Retinal pigment epithelial cell (primary cell): ENCODE measurements around the gene TSKS.

Source experiments
- DNase-seq: peaks from one replicate; pipeline ENCODE4 v3.0.0-alpha.2; 2010; ENCODE audit warnings: low read depth
- H3K4me3 ChIP-seq: 2 replicates; pipeline ENCODE4 v1.5.1; 2011; ENCODE audit warnings: mild to moderate bottlenecking, low read length, control low read depth, moderate library complexity
- CTCF ChIP-seq: conservative IDR thresholded peaks from 2 replicates; pipeline ENCODE4 v1.5.1; 2011; ENCODE audit warnings: low read depth, low read length, control low read depth, inconsistent platforms

The TSKS gene

DNA sequence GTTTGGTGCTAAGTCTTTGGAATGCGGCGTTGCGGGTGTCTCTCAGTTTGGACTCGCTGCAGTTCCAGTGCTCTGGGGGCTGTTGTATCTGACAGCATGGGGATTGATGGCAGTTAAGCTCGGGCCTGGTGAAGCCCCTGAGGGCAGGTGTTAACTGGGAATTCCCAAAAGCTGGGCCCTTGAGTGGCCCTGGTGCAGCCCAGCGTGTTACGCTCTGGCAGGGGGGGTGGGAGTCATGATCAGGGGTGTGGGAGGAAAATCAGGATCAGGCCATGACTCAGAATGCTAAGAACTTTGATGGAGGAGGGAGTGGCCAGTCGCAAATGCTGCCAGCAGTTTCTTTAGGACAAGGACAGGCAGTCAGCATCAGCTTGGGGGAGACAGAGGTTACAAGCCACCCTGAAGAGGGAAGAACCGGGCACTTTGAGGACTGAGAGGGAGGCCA lies 23.3 kb upstream of the TSKS start:
- DNase-seq, result peak; percentile 25
- TF ChIP-seq CTCF, result no peak
- H3K4me3 ChIP-seq, result no peak overlapping the region

- TF ChIP-seq CTCF, result no peak
- DNase-seq, result no peak
- no peak overlapping the region for H3K4me3 ChIP-seq
These were observed 19.4 kb upstream of the TSKS start for GRCh38 chr19:49782515-49782914.

DNA sequence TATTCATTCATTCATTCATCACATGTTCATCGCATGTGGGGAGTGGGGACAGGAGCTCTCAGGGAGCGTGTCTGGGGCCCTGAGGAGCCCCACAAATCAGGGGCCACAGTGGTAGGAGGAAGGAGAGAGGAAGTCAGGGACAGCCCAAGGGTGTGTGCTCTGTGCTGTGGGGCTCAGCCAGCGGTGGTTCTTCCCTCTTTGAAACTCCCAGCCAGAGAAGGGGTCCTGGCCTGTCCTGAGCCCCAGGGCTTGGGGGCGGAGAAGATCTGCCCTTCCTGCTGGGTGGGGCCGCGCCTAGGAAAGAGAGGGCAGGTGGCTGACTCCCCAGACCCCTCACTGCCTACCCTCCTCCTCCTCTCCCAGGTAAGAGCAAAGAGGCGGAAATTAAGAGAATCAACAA lies 18.3 kb upstream of the TSKS start:
- TF ChIP-seq CTCF, result no peak

GRCh38 chr19:49780861-49781260 lies 17.8 kb upstream of the TSKS start:
- TF ChIP-seq CTCF, result no peak
- H3K4me3 ChIP-seq, result no peak overlapping the region
- DNase-seq, result no peak

More for the DNA sequence above, 18.3 kb upstream of the TSKS start:
- H3K4me3 ChIP-seq, result no peak overlapping the region
- no peak for DNase-seq

- TF ChIP-seq CTCF, result no peak
- no peak overlapping the region for H3K4me3 ChIP-seq
- no peak for DNase-seq
These were observed 16.8 kb upstream of the TSKS start for GRCh38 chr19:49779731-49780555.

DNA sequence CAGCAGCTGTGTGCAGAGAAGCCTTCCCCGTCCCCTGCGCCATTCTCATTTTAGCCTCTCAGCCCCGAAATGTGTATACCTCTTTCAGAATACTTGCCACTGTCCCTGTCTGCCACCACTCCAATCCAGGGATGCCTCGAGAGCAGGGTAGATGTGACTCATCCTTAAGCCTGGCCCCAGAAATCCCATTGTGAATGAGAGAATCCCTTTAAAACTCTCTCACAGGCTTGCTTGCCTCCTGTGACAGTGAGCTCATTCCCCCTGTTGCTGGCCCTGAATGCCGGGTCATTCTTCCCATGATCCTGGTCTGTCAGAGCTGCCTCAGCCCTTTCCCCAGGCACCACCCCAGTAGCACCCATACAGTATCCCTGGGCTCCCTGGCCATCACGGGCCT lies 13.3 kb upstream of the TSKS start:
- H3K4me3 ChIP-seq, result no peak overlapping the region
- no peak for DNase-seq
- no peak for TF ChIP-seq CTCF

GRCh38 chr19:49775742-49776370 lies 12.8 kb upstream of the TSKS start:
- no peak for TF ChIP-seq CTCF
- DNase-seq, result no peak
- H3K4me3 ChIP-seq, result no peak overlapping the region
